GM18907 (cell line): ENCODE results near the gene ACR.

Source experiments
- ATAC-seq: cut with Tn5 transposase; IDR thresholded peaks from one replicate; pipeline ENCODE4 v1.9.1; 2021; ENCODE audit warnings: mild to moderate bottlenecking, moderate library complexity; ENCODE audit not compliant: unreplicated experiment

Gene ACR

GRCh38 chr22:50716290-50717024 is 21.5 kb upstream of the ACR start:
- ATAC-seq: no peak

DNA sequence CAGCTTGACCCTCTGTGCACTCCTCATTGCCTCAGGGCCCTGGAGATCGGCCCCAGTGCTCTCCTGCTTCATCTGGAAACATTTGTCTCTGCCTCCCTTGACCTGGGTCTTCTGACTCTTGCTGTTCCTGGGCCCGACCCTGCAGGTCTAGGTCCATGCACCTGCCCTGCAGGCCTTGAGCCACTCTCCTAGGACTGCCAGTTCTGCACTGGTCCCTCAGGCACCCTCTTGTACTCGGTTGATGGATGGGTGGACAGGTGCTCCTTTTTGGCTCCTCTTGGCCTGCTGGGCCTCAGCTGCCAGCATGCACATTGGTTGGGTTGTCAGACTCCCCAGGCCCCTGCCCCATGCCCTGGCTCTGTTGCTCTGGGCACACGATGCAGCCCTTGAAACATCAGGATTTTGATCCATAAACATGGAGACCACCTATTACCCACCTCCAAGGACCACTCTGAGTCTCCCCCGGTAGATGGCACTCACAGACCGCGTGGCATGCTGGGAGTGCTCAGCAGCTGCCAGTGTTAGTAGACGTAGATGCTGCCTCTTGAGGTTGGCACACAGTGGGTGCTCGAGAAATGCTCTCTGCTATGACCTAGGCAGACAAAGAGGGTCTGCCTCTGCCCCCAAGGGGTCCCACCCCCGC is 20.2 kb upstream of the ACR start:
- no peak for ATAC-seq

GRCh38 chr22:50718352-50718709 is 19.7 kb upstream of the ACR start:
- ATAC-seq: no peak

DNA sequence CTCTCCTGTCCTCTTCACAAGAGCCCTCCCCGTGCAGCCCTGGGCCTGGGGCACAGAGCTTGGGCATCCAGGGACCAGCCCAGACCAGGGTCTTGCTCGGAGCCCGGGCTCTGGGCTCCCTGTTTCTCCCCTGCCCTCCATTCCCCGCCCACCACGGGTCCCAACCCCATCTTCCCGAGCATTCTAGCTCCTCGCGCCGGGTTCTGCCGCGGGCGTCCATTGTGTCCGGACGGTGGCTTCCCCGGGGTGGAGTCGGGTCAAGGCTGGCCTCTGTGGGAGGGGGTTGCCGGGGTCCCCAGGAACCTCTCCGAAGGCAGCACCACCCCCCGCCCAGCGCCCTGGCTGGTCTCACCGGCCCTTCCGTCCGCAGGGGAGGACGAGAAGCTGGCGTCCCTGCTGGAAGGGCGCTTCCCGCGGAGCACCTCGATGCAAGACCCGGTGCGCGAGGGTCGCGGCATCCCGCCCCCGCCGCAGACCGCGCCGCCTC is 18.1 kb upstream of the ACR start:
- no peak for ATAC-seq

DNA sequence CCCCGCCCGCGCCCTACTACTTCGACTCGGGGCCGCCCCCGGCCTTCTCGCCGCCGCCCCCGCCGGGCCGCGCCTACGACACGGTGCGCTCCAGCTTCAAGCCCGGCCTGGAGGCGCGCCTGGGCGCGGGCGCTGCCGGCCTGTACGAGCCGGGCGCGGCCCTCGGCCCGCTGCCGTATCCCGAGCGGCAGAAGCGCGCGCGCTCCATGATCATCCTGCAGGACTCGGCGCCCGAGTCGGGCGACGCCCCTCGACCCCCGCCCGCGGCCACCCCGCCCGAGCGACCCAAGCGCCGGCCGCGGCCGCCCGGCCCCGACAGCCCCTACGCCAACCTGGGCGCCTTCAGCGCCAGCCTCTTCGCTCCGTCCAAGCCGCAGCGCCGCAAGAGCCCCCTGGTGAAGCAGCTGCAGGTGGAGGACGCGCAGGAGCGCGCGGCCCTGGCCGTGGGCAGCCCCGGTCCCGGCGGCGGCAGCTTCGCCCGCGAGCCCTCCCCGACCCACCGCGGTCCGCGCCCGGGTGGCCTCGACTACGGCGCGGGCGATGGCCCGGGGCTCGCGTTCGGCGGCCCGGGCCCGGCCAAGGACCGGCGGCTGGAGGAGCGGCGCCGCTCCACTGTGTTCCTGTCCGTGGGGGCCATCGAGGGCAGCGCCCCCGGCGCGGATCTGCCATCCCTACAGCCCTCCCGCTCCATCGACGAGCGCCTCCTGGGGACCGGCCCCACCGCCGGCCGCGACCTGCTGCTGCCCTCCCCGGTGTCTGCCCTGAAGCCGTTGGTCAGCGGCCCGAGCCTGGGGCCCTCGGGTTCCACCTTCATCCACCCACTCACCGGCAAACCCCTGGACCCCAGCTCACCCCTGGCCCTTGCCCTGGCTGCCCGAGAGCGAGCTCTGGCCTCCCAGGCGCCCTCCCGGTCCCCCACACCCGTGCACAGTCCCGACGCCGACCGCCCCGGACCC is 17.4 kb upstream of the ACR start:
- no peak for ATAC-seq

GRCh38 chr22:50721257-50721844 is 16.7 kb upstream of the ACR start:
- ATAC-seq: no peak

- no peak for ATAC-seq
These were observed 15.8 kb upstream of the ACR start for GRCh38 chr22:50722048-50722701.

DNA sequence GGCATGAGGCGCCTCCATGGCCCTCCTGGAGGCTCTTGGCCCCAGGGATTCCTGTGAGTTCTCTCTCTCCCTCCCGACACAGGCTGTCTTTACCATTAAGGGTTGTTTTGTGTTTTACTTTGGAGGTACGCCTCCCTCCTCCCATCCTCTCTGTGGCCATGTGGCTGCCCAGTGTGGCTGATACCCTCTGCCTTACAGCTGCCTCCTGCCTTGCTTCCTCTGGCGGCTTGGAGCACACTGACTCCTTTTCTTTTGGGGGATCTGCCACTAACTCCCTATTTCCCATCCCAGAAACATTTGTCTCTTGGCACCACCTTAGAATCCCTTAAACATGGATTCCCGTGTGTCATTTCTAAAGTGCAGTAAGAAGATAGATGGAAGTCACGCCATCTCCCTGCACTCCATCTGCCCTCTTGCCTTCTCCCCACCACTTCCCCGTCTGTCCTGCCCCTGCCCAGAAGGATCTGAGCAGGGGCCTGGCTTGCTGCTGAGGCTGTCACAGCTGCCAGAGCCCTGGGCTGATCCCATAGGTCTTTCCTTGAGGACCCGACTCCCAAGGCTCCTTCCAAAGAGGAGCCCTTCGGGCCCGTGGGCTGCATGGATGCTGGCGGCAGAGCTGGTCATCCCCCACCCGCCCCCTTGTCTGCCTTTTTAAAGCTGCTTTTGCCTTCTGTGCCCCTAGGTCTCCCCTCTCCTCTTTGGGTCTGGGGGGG is 15.1 kb upstream of the ACR start:
- ATAC-seq: no peak

- ATAC-seq: no peak
These were observed 14.0 kb upstream of the ACR start for GRCh38 chr22:50723991-50724390.

DNA sequence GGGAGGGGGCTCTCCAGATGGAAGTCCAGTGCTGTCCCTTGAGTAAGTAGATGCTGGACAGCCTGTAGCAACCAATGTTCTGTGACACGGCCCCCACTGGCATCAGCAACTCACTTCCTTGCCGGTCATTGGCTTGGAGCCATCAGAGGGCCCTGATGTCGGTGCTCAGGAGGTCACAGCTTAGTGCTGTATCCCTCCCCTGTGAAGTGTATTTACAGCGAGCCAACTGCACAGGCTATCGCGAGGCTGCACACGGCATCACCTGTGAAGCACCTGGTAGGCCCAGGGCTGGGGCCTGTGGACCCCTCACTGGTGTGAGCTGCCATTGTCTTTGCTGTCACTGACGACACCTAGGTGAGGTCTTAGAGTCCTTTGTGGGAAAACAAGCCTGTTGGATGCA is 13.4 kb upstream of the ACR start:
- ATAC-seq: no peak

DNA sequence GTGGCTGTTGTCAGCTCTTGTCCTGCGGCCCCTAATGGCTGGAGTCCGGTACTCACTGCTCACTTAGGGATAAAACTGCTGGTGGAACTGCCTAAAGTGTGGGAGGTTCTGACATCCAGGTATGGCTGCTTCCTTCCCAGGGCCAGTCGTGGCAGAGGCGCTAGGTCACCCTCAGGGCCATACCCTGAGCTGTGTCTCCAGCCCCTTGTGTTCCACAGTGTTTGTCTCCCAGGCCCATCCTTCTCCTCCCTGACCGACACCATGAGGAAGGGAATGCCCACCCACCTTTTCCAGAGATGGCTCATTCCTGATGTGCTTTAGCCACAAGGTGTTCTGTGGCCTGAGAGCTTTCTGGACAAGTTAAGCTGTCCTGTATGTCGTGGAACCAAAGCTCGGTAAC is 12.4 kb upstream of the ACR start:
- no peak for ATAC-seq

GRCh38 chr22:50726643-50727340 is 11.2 kb upstream of the ACR start:
- ATAC-seq: no peak

GRCh38 chr22:50727678-50728522 is 10.1 kb upstream of the ACR start:
- ATAC-seq: no peak

- no peak for ATAC-seq
These were observed 9.5 kb upstream of the ACR start for GRCh38 chr22:50728523-50728931.

DNA sequence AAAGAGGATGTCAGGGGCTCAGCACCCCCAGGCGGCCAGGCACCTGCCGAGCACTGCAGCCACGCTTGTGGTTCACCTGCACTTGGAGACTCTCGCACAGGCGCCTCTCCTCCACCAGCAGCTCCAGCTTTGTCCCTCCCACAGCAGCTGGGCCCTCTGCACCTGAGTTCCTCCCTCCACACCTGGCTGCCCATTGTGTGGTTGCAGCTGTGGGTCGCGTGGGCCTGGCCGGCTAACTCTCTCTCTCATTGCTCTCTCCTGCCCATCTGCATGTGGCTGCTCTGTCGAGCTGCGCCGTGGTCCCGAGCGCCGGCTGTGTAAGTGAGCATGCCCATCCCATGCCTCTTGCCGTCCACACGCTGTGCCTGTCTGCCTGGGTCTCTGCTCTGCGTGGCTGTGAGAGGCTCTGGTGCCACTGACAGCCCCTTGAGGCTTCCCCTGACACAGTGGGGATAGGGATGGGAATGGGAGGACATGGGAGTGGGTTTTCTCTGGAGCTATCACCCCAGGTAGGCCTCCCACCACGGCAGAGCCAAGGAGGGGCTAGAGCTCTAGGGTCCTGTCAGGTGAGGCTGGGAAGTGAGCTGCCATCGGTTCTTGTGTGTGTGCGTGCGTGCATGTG is 8.5 kb upstream of the ACR start:
- ATAC-seq: no peak

GRCh38 chr22:50730013-50730891 is 7.8 kb upstream of the ACR start:
- ATAC-seq: no peak
